ENCODE measurements around the gene SMPD4.
"Not testable (repeated sequence)": the region's sequence is repeated elsewhere in the genome, so short reads cannot be mapped to it uniquely, and the experiment has no call there.

Gene SMPD4, protein sequence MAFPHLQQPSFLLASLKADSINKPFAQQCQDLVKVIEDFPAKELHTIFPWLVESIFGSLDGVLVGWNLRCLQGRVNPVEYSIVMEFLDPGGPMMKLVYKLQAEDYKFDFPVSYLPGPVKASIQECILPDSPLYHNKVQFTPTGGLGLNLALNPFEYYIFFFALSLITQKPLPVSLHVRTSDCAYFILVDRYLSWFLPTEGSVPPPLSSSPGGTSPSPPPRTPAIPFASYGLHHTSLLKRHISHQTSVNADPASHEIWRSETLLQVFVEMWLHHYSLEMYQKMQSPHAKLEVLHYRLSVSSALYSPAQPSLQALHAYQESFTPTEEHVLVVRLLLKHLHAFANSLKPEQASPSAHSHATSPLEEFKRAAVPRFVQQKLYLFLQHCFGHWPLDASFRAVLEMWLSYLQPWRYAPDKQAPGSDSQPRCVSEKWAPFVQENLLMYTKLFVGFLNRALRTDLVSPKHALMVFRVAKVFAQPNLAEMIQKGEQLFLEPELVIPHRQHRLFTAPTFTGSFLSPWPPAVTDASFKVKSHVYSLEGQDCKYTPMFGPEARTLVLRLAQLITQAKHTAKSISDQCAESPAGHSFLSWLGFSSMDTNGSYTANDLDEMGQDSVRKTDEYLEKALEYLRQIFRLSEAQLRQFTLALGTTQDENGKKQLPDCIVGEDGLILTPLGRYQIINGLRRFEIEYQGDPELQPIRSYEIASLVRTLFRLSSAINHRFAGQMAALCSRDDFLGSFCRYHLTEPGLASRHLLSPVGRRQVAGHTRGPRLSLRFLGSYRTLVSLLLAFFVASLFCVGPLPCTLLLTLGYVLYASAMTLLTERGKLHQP

DNA sequence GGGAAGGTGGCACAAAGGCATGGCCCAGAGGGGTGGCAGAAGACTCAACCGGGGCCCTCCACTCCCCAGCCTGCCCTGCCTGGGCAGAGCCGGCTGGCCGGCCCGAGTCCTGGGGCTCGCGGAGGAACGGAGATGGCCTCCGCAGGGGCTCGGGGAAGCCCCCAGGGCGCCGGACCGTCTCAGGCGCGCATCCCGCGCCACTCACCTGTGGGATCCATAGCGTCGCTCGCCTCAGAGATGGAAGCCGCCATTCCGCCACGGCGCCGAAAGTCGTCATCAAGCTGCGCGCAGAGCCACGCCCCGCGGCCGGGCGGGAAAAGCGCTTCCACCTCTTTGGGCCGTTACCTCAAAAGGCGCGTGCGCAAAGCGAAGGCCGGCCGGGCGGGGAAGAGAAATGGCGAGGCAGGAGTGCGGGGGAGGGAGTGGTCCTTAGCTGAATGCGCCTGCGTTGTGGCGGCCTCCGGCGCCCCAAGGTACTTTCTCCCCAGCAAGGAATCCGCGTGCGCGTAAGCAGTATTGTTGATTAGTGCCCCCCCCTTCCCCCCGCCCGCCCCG lies at the start of gene SMPD4:
SMPD4 (minus strand) TSS at position 278 of the 555 bp plus-strand sequence. CDS start 5,010 bp downstream, outside the sequence.
- no peaks in the 10 kb centered on the region for H4K20me1 ChIP-seq (ENCODE audit: low read depth, low read length)
- peak within 1 kb of the TSS; percentile 82 for H3K27ac ChIP-seq (ENCODE audit: low read depth, low read length)
- H3K9me2 ChIP-seq (replicated peaks; ENCODE audit: insufficient read depth, low read length) = no peaks in the 10 kb centered on the region
- H3K4me3 ChIP-seq (ENCODE audit: insufficient read depth, low read length, poor library complexity, severe bottlenecking) = peak within 1 kb of the TSS; percentile 75
- H3K9me3 ChIP-seq (ENCODE audit: insufficient read depth, low read length) = no peaks in the 10 kb centered on the region
- peak within 1 kb of the TSS; percentile 85 for H3K9ac ChIP-seq (ENCODE audit: low read length)
- TF ChIP-seq, protein P1, sequence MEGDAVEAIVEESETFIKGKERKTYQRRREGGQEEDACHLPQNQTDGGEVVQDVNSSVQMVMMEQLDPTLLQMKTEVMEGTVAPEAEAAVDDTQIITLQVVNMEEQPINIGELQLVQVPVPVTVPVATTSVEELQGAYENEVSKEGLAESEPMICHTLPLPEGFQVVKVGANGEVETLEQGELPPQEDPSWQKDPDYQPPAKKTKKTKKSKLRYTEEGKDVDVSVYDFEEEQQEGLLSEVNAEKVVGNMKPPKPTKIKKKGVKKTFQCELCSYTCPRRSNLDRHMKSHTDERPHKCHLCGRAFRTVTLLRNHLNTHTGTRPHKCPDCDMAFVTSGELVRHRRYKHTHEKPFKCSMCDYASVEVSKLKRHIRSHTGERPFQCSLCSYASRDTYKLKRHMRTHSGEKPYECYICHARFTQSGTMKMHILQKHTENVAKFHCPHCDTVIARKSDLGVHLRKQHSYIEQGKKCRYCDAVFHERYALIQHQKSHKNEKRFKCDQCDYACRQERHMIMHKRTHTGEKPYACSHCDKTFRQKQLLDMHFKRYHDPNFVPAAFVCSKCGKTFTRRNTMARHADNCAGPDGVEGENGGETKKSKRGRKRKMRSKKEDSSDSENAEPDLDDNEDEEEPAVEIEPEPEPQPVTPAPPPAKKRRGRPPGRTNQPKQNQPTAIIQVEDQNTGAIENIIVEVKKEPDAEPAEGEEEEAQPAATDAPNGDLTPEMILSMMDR (IDR thresholded peaks at IDR 0.05; ENCODE audit: insufficient read depth, low read length, poor library complexity, severe bottlenecking) = no peak
- no peak for TF ChIP-seq EZH2phosphoT487 (conservative IDR thresholded peaks at IDR 0.05; ENCODE audit: low read length)
- H3K27me3 ChIP-seq (ENCODE audit: low read length) = no peaks in the 10 kb centered on the region
- H3K36me3 ChIP-seq (ENCODE audit: low read length) = no peaks in the 10 kb centered on the region
- H3K79me2 ChIP-seq (ENCODE audit: insufficient read depth, low read length) = peaks cover 70% of the 10 kb centered on the region
- H2AFZ ChIP-seq (ENCODE audit: low read depth, low read length, severe bottlenecking) = peak within 1 kb of the TSS; percentile 74
- no peaks in the 10 kb centered on the region for H3F3A ChIP-seq (ENCODE audit: insufficient read depth)
- H3K4me2 ChIP-seq (ENCODE audit: low read depth, low read length, poor library complexity, severe bottlenecking) = peak within 1 kb of the TSS; percentile 57

DNA sequence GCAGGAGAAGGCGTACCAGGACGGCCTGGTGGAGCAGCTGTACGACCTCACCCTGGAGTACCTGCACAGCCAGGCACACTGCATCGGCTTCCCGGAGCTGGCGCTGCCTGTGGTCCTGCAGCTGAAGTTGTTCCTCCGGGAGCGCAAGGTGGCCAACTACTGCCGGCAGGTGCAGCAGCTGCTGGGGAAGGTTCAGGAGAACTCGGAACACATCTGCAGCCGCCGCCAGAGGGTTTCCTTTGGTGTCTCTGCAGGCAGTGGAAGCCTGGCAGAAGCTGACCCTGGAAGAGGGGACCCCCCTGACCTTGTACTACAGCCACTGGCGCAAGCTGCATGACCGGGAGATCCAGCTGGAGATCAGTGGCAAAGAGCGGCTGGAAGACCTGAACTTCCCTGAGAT lies 49.5 kb upstream of the SMPD4 start:
- not testable (repeated sequence) for H3K27me3 ChIP-seq (ENCODE audit: low read length); H3K9me3 ChIP-seq (ENCODE audit: insufficient read depth, low read length); H3K9ac ChIP-seq (ENCODE audit: low read length); H3F3A ChIP-seq (ENCODE audit: insufficient read depth); H4K20me1 ChIP-seq (ENCODE audit: low read depth, low read length); H3K79me2 ChIP-seq (ENCODE audit: insufficient read depth, low read length); H3K36me3 ChIP-seq (ENCODE audit: low read length); H3K4me2 ChIP-seq (ENCODE audit: low read depth, low read length, poor library complexity, severe bottlenecking); H2AFZ ChIP-seq (ENCODE audit: low read depth, low read length, severe bottlenecking); H3K27ac ChIP-seq (ENCODE audit: low read depth, low read length); H3K4me3 ChIP-seq (ENCODE audit: insufficient read depth, low read length, poor library complexity, severe bottlenecking); H3K9me2 ChIP-seq (replicated peaks; ENCODE audit: insufficient read depth, low read length)

DNA sequence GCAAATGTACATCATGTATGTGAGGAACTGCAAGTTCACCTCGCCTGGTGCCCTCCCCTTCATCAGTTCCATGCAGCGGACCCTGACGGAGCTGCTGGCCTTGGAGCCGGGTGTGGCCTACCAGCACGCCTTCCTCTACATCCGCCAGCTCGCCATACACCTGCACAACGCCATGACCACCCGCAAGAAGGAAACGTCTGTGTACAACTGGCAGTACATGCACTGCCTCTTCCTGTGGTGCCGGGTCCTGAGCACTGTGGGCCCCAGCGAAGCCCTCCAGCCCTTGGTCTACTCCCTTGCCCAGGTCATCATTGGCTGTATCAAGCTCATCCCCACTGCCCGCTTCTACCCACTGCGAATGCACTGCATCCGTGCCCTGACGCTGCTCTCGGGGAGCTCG lies 49.0 kb upstream of the SMPD4 start:
- not testable (repeated sequence) for H3K4me2 ChIP-seq (ENCODE audit: low read depth, low read length, poor library complexity, severe bottlenecking); H2AFZ ChIP-seq (ENCODE audit: low read depth, low read length, severe bottlenecking); H3K9ac ChIP-seq (ENCODE audit: low read length); H3K27me3 ChIP-seq (ENCODE audit: low read length); H4K20me1 ChIP-seq (ENCODE audit: low read depth, low read length); H3K36me3 ChIP-seq (ENCODE audit: low read length); H3K9me2 ChIP-seq (replicated peaks; ENCODE audit: insufficient read depth, low read length); H3K4me3 ChIP-seq (ENCODE audit: insufficient read depth, low read length, poor library complexity, severe bottlenecking); H3F3A ChIP-seq (ENCODE audit: insufficient read depth); H3K27ac ChIP-seq (ENCODE audit: low read depth, low read length); H3K79me2 ChIP-seq (ENCODE audit: insufficient read depth, low read length); H3K9me3 ChIP-seq (ENCODE audit: insufficient read depth, low read length)

DNA sequence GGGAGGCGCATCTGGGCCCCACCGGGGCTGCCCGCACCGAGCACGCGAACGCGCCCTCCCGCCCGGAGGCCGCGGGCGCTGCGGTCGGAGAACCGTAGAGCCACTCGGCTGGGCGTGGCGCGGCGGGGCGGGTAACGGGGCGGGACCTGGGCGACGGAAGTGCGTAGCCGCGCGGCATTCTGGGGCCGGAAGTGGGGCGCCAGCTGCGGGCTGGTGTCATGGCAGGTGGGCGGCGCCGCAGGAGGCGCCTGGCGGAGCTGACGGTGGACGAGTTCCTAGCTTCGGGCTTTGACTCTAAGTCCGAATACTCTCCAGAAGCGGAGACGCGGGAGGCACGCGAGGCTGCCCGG lies 47.7 kb upstream of the SMPD4 start:
- H4K20me1 ChIP-seq (ENCODE audit: low read depth, low read length); H3K9ac ChIP-seq (ENCODE audit: low read length); H3K27ac ChIP-seq (ENCODE audit: low read depth, low read length); H3F3A ChIP-seq (ENCODE audit: insufficient read depth); H2AFZ ChIP-seq (ENCODE audit: low read depth, low read length, severe bottlenecking); H3K9me3 ChIP-seq (ENCODE audit: insufficient read depth, low read length); H3K27me3 ChIP-seq (ENCODE audit: low read length); H3K79me2 ChIP-seq (ENCODE audit: insufficient read depth, low read length); H3K4me3 ChIP-seq (ENCODE audit: insufficient read depth, low read length, poor library complexity, severe bottlenecking); H3K36me3 ChIP-seq (ENCODE audit: low read length); H3K9me2 ChIP-seq (replicated peaks; ENCODE audit: insufficient read depth, low read length); H3K4me2 ChIP-seq (ENCODE audit: low read depth, low read length, poor library complexity, severe bottlenecking): not testable (repeated sequence)

DNA sequence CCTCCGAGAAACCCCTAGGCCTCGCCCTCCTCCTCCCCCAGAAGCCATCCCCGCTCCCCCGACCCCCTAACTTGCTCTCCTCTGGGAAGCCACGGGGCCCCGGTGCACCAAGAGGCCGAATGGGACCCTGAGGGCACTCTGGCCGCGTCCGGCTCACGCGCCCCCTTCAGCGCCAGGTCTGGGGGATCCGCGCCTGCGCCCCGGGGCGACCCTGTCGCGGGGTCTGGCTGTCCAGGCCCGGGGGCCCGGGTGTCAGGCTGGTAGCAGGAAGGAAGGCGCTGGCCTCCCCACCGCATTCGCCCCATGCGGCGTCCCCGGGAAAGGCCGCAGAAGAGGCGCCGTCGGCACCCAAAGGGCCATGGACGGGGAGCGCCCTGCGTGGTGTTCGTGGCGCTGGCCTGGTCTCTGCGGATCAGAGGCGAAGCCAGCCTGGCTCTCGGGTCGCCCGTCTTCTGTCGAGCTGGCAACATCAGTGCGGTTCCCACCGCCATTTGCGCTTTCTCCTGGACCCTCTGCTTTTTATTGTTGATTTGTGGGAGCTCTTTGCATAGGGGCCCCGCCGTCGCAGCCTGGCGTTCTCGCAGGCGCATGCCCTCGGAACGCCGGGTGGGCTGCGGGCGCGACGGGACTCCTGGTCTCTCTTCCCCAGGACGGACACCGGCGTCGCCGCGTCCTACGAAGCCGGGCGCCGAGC lies 47.2 kb upstream of the SMPD4 start:
- H3K79me2 ChIP-seq (ENCODE audit: insufficient read depth, low read length); H3K4me2 ChIP-seq (ENCODE audit: low read depth, low read length, poor library complexity, severe bottlenecking); H3F3A ChIP-seq (ENCODE audit: insufficient read depth); H2AFZ ChIP-seq (ENCODE audit: low read depth, low read length, severe bottlenecking); H3K4me3 ChIP-seq (ENCODE audit: insufficient read depth, low read length, poor library complexity, severe bottlenecking); H3K27me3 ChIP-seq (ENCODE audit: low read length); H3K9me3 ChIP-seq (ENCODE audit: insufficient read depth, low read length); H3K9ac ChIP-seq (ENCODE audit: low read length); H3K27ac ChIP-seq (ENCODE audit: low read depth, low read length); H4K20me1 ChIP-seq (ENCODE audit: low read depth, low read length); H3K36me3 ChIP-seq (ENCODE audit: low read length); H3K9me2 ChIP-seq (replicated peaks; ENCODE audit: insufficient read depth, low read length): not testable (repeated sequence)

DNA sequence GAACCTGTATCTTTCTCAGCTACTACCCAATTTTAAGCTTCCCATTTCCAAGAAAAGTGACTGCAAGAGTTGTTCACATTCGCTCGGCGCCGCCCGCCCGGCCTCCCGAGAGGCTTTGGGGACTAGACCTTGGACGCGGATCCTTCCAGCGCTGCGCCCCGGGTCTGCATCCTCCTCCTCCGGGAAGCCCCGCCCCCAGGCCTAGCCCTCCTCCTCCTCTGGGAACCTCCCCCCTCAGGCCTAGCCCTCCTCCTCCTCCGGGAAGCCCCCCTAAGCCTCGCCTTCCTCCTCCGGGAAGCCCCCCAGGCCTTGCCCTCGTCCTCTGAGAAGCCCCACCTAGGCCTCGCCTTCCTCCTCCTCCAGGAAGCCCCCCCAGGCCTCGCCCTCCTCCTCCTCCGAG lies 46.6 kb upstream of the SMPD4 start:
- not testable (repeated sequence) for H3K4me3 ChIP-seq (ENCODE audit: insufficient read depth, low read length, poor library complexity, severe bottlenecking); H3K9me3 ChIP-seq (ENCODE audit: insufficient read depth, low read length); H3K27me3 ChIP-seq (ENCODE audit: low read length); H2AFZ ChIP-seq (ENCODE audit: low read depth, low read length, severe bottlenecking); H3K9ac ChIP-seq (ENCODE audit: low read length); H4K20me1 ChIP-seq (ENCODE audit: low read depth, low read length); H3F3A ChIP-seq (ENCODE audit: insufficient read depth); H3K79me2 ChIP-seq (ENCODE audit: insufficient read depth, low read length); H3K36me3 ChIP-seq (ENCODE audit: low read length); H3K9me2 ChIP-seq (replicated peaks; ENCODE audit: insufficient read depth, low read length); H3K4me2 ChIP-seq (ENCODE audit: low read depth, low read length, poor library complexity, severe bottlenecking); H3K27ac ChIP-seq (ENCODE audit: low read depth, low read length)
